CD1c-positive myeloid dendritic cell (primary cell): ENCODE data around the gene SNX7.
A peak's percentile ranks its signal among the peaks of the same experiment; 100 is the strongest.

Experiments used
- DNase-seq: peaks from one replicate; pipeline ENCODE4 v3.0.0-alpha.2; 2016; ENCODE audit errors: extremely low spot score

SNX7 gene

DNA sequence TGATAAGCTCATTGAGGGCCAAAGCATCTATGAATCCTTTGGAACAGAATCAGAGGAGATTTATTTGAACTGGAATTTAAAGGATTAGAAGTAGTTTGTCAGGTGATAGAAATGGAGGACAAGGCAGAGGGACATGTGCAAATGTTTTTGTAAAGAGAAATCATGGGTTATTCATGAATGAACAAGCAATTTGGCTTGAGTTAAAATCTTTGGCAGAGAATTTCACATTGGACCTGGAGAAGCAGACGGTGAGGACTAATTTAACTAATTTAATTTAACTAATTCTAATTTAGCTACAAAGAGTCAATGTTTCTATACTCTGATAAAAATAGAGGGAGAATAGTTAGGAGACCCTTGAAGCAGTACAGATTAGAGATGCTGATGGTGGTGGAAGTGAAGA, 36.3 kb downstream of the SNX7 start:
- no peak for DNase-seq

DNA sequence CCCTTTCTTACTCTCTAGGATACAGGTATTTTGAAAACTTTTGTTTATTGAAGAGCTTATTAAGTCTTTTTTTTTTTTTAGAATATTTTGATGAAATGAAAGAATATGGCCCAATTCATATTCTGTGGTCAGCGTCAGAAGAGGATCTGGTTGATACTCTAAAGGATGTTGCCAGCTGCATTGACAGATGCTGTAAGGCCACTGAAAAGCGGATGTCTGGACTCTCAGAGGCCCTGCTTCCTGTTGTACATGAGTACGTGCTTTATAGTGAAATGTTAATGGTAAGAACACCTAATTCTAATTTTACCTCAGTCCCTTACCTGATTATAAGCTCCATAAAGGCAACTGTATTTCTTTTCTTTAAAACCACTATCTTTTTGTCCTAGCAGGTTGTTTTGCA, 37.1 kb downstream of the SNX7 start:
- no peak for DNase-seq

DNA sequence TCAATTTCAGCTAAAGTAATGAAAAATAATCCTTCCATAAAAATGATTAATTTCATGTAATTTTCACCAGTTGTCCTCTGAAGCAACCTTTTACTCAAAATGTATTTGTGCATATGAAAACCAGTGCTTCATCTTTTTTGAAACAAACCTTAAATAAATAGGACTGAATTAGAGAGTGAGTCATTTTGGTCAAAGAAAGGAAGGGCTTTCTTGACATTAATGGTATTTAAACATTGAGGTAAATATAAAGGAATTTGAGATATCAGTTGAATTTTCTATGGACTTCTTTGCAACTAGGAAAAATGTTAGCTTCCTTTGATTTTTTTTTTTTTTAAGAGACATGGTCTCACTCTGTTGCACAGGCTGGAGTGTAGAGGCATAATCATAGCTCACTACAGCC, 38.7 kb downstream of the SNX7 start:
- no peak for DNase-seq

DNA sequence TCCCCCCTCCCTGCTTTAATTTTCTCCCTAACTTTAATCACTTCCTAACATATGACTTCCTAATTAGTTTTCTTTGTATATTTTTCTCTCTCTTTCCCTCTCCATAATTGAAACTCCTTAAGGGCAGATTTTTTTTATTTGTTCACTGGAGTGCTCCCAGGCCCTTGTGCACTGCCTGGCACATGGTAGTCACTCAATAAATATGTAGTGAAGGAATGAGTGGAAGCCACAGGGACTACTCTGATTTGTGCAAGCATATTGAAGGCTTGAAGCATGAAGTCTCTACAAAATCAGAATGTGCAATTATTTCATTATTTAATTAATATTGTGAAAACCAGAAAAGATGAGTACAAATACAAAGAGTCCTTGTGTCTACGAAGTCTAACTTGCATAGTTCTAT, 41.5 kb downstream of the SNX7 start:
- DNase-seq = no peak

DNA sequence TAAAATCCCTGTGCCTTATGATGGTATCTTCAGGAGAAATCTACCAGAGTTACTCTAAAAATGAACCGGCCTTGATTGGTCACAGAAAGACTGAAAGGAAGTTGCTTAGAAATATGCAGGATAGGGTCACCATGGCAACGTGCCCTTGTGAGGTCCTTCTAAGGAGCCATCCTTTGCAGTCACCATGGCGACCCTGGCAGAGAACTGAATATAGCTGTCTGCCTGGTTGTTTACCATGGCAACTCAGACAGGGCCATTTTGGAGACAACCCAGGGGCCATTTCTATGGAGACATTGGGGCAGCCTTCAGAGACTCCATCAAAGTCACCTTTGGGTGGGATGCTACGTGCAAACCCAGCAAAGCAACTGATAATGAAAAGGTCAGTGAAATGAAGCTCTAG, 43.0 kb downstream of the SNX7 start:
- DNase-seq = no peak

DNA sequence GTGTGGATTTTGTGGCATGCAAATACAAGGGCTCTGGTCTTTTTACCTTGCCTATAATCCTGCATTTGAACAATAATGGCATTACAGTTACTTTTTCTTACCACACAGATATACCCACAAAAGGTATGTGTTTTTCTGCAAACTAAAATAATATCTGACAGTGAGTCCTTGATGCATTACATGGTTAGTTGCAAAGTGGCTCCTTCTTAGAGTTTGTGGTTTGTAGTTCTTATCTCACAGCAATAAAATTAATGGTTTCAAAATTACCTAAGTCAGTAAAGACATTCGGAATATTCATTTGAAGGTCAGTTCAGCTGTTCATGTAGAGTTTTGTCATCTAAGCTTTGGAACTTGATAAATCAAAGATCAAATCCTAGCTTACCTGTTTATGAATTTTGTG, 43.5 kb downstream of the SNX7 start:
- no peak for DNase-seq

DNA sequence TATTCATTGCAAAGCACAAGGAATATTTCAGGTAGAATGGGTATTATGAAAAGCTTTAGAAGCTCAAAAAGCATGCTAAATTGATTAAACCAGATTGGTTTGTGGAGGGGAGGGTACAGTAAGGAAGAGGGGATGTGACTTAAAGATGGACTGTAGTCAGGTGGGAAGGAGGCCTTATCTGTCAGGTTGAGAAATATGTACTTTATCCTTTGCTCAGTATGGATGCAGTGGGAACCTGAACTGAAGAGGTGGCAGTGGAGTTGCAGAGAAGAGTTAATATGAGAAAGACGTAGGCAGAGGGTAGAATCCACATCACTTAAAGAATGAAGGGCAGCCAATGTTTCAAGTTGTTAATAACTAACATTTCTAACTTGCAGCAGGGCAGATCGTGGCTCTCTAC, 44.1 kb downstream of the SNX7 start:
- DNase-seq = no peak

DNA sequence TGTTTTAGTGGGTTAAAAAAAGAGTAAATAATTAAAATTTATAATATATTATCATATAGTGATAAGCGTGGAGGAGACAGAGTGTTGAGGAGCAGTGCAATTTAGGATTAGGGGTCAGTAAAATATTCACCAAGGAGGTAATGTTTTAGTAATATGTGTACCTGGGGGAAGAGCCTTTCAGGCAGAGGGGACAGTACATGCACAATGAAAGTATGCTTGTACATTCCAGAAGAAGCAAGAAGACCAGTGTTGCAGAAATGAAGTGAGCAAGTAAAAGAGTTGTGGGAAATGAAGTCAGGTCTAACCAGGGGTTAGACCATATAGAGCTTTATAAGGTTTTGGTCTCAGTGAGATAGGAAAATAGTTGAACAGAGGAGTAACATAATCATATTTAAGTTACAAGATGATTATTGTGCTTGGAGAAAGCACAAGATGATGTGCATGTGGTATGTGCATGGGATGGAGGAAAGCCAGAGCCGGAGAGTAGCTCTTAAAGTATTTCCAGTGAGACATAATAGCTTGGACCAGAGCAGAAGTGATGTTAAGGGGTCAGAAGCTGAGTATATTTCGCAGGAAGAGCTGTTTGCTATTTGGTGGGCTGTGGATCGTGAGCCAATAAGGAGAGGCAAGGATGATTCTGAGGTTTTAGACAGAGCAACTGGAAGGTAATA, 44.8 kb downstream of the SNX7 start:
- no peak for DNase-seq

DNA sequence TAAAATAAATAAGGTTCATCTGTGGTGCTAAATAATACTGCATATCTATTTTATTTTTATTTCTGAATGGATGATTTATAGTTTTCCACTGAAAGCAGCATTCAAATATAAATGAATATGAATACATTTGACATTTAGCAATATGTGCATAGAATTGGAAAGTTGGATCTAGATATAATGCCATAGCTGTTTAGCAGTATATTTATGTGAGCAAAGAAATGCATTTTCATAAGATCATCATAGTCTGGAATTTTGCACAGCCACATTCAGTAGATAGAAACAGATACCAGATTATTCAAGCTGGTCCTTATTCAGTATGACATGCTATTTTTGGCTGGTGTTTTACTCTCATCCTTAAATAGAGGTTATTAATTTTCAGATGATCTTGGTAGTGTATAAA, 46.0 kb downstream of the SNX7 start:
- no peak for DNase-seq

DNA sequence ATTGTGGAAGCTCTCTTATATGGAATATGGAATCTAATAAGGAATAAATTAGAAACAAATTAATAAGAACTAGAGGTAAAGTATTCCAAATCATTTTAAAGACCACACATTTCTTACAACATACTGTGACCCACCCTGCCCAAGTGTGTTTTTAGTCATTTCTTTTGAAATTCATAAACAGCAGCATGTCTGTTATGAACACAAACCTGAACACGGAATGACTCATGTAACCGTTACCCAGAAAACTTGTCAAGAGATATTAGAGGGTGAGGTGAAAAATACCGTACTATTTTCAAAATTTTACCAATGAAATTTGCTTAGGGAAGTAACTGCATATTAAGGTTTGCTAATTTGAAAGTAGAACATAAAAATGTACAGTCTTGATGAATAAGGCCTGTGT, 48.4 kb downstream of the SNX7 start:
- no peak for DNase-seq

DNA sequence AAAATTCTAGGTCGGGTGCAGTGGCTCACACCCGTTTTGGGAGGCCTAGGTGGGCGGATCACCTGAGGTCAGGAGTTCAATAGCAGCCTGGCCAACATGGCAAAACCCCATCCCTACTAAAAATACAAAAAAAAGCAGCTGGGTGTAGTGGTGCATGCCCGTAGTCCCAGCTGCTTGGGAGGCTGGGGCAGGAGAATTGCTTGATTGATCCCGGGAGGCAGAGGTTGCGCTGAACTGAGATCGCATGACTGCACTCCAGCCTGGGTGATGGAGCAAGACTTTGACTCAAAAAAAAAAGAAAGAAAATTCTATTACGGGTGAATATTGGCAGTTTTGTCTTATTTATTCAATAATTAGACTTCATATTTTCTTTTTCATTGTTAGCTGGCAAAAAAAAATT, 62.1 kb downstream of the SNX7 start:
- no peak for DNase-seq

DNA sequence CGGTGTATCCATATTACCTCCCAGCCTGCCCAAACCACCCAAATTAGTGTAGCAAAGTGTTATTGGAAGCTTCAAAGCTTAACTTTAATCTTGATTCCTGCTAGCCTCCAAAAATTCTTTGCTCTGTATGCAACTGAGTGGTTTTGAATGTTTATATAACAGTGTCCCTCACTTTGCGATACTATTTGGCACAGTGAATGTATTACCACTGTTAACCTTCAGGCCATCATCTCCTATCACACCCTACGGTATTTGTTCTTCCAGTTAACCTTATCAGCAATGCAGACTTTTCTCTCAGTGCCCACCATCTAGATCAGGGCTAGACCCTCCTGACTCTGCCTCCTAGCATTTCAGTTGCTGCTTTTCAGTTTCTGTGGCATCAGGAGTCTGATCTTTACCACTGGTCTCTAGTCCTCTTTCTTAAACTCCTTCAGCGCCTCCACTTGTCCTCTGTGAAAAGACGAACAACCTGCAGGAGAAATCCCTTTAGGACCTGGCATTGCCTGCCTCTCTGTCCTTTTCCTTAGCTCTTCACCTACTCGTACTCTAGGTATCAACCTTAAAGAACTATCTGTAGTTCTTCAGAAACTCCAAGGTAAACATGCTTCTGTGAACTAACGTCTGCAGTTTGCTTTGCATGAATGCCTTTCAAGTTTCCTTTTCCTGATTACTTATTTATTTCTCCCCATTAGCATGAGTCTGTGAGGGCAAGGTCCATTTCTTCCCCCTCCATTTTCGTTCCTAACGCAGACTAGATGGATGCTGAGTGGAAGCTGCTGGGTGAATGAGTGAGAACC, 71.7 kb downstream of the SNX7 start:
- no peak for DNase-seq

DNA sequence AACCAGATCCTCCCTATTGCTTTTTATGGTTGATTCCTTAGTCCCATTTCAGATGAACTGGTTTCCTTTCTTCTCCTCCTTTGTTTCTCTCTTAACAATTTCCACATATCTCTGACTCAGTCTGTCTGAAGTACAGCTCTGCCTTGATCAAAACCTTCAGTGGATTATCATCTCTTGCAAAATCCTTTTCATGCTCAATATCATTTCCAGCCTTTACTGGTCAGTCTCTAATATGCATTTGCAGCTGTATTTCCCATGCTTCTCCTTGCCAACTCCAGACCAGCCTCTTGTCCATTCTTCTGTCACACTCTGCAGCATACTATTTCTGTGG, 72.2 kb downstream of the SNX7 start:
- no peak for DNase-seq

DNA sequence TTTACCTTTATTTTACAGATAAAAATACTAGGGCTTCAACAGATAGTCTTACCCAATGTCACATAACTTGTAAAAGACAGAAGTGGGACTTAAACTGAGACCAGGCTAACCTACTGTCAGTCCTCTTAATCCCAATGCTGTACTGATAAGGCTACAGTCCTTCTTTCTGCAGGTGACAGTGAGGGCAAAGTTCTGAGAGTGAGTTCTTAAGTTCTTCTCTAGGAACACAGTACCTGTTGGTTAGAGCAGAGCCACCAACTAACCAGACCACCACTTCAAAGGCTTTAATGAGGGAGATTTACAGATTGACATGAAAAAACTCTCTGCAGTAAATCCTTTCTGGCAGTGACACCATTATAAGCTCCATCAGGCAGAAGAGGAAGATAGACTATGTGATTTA, 74.2 kb downstream of the SNX7 start:
- DNase-seq = no peak

DNA sequence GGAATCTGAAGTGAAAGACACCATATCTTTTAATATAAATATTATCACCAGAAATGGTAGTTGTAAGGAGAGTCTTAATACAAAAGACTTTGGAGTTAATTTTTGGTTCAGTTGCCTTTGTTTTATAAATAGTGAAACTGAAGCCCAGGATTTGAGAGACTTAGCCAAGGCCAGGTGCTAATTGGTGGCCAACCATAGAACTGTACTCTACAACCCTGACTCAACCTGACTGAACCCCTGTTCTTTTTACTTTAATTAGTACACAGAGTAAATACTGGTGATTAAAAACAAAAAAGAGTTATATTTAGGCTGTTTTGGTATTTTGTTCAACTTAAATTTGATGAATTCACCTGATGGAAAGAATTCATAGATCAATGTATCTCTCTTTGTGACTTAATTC, 76.3 kb downstream of the SNX7 start:
- no peak for DNase-seq

DNA sequence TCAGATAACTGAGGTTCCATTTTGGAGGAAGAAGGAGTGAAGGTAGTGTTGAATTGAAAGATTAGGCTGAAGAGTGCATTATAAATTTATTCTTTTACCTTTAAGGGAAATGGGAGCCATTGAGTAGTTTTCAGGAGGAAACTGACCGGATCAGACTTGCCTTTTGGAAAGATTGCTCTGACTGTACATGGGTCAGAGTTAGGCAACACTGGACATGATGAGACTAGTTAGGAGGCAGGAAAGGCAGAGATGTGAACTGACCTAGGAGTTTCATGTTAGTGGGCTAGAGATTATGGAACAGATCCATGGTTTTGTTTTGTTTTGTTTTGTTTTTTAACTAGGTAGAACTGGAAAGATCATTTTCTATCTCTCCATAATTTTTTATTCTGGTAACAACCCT, 78.2 kb downstream of the SNX7 start:
- DNase-seq = no peak

DNA sequence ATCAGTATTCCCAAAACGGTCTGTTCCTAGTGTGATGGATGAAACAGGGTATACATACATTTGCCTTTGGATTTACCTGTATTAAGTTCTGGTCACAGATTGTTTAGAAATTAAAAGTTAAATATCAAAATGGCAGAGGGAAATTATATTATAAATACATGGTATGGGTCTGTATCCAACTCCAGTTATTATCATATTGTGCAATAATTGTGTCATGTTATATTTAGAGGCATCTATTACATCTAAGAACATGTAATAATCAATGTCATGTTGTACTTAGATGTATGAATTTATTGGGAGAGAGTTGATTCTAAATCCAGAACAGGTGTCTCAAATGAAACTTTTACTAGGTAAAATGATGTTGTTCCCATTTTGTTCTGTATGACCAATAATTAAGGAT, 79.6 kb downstream of the SNX7 start:
- no peak for DNase-seq

DNA sequence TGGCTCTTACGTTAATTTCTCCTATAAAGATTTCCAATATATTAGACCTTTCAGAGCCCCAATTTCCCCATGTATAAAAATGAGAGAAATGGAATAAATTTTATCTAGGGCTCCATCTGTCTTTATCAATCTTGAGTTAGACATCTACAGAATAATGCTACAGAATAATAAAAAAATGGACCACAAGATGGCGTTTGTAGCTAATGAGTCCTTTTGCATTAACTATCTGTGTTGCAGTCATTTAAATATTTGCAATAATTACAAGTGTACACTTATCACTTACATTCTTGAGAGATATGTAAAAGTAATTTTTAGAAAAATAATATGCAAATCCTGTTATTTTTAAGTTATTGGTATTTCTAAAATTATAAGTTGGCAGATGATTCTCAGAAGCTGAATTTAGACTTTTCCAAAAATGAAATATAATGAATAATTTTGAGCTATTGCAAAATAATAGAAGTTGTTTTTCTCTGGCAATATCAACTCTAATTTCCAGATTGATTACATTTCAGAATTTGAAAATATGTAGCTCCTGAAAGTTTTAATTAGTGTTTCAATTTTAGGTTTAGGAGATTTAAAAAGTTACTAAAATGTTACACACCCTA, 87.7 kb downstream of the SNX7 start:
- DNase-seq = peak; percentile 30

DNA sequence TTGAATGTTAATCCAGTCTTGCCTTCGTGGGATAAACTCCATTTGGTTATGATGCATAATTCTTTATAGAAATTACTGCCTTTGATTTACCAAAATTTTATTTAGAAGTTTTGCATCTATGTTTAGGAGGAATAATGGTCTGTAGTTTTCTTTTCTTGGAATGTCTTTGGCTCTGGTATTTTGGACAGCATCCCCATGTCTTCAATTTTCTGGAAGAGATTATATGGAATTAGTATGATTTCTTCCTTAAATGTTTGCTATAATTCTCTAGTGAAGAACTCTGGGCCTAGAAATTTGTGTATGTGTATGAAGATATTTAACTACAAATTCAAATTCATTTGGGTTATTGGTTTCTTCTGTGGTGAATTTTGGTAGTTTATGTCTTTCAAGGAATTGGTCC, 92.7 kb downstream of the SNX7 start:
- DNase-seq = no peak

DNA sequence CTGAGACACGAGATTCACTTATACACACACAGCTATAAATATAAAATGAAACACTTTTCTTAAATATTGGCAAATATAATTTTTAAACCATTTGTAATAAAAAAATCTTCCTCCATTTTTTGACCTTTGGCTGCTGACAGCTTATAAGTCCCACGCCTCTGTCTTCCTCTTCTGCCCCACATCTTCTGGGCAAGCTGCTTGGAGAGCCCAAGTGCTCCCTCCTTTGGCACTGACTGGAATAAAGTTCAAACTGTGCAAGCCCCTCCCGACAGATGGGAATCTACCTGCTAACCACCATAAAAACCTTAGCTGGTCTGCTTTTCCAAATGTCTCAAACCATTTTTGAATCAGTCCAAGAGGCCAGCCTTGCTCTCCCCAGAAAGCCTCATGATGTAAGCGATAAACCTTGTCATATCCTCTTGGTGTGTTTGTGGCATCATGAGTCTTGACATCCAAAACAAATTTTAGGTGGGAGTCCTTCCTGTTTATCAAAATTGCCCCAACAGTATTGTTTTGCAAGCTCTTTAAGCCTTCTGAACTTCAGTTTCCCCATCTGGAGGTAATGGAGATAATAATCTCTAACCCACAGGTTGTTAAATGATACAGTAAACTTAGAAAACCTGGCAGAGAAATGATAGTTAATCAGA, 99.8 kb downstream of the SNX7 start:
- no peak for DNase-seq

DNA sequence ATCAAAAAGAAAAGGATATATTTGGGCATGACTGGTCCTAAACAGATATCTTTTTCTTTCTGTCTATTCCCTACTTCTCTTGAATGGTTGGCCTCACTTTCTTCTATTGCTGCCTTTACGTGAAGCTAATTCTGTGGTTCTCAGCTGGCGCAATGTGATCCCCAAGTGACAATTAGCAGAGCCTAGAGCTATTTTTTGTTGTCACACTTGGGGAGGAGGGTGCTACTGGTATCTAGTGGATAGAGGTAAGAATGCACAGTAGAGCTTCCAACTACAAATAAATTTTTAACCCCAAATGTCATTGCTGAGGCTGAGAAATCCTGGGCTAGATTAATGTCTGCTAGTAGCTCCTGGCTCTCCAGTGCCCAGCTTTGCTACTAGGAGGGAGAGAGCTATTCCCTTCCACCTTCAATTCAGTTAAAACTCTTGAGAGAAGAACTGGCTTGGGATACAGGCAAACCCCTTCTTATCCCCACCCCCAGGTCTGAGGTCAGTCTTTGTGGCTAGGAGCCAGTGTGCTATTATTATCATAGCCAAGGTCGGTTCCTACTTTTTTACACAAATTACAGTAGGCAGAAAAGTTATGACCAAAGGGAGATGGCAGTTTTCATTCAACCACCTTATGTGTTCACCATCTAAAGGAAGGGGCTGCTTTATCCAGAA, 102.1 kb downstream of the SNX7 start:
- peak; percentile 21 for DNase-seq

DNA sequence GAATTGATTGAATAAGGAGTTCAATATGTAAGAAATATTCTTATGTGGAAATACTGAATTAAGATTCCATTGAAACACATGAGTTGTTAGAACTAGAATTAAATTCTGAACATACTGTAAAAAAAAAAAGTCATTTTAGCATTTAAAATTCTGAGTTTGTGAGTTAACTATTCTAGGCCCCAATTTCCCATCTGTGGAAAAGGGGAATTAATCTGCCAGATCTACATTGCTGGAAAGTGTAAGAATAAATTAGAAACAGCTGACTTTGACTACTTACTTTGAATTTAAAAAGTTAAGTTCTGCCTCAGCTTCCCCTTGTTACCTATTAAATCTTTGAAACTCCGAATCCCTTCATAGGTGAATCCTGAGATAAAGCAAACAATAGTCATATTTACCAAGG, 103.0 kb downstream of the SNX7 start:
- no peak for DNase-seq
